HL-60/S4 treated with phorbol 12-myristate 13-acetate at 8.2 ng/mL for 4 days and 3 days (cell line): ENCODE measurements around the gene RMRP.

ENCODE experiments used
- in situ Hi-C: fragments of 300-500 bp; cut with MboI; formaldehyde crosslinking; loops from 2 replicates; pipeline ENCODE4 v1.15.0; 2022; ENCODE audit warnings: low sequenced_read_pairs

RMRP gene

GRCh38 chr9:35657546-35658136 is at the start of gene RMRP:
RMRP (minus strand) TSS chr9:35658019.
- in situ Hi-C loops = no loop called here

GRCh38 chr9:35706951-35707350 is 49.1 kb upstream of the RMRP start:
- in situ Hi-C loops = loop anchor here (25.0 kb wide), 1 partner anchor 645 kb away; the partner anchor contains the start of gene VCP

- in situ Hi-C loops = loop anchor here (25.0 kb wide), 1 partner anchor 644 kb away; the partner anchor contains the start of gene VCP
These were observed 48.1 kb upstream of the RMRP start for GRCh38 chr9:35705836-35706430.

- in situ Hi-C loops = loop anchor here (25.0 kb wide), 1 partner anchor 643 kb away; the partner anchor contains the start of gene VCP
These were observed 47.6 kb upstream of the RMRP start for GRCh38 chr9:35705372-35705771.

- in situ Hi-C loops = loop anchor here (25.0 kb wide), 1 partner anchor 642 kb away; the partner anchor contains the start of gene VCP
These were observed 46.3 kb upstream of the RMRP start for GRCh38 chr9:35703906-35704672.

GRCh38 chr9:35702696-35703095 is 44.9 kb upstream of the RMRP start:
- in situ Hi-C loops = loop anchor here (25.0 kb wide), 1 partner anchor 640 kb away; the partner anchor contains the start of gene VCP

GRCh38 chr9:35700942-35701341 is 43.1 kb upstream of the RMRP start:
- in situ Hi-C loops = loop anchor here (25.0 kb wide), 1 partner anchor 639 kb away; the partner anchor contains the start of gene VCP

- in situ Hi-C loops = loop anchor here (25.0 kb wide), 1 partner anchor 638 kb away; the partner anchor contains the start of gene VCP
These were observed 42.2 kb upstream of the RMRP start for GRCh38 chr9:35700031-35700430.

- in situ Hi-C loops = no loop called here
These were observed 40.4 kb upstream of the RMRP start for GRCh38 chr9:35698231-35698630.

- in situ Hi-C loops = no loop called here
These were observed 39.7 kb upstream of the RMRP start for GRCh38 chr9:35697486-35697885.

GRCh38 chr9:35696520-35697215 is 38.8 kb upstream of the RMRP start:
- in situ Hi-C loops = no loop called here

GRCh38 chr9:35695943-35696401 is 38.2 kb upstream of the RMRP start:
- in situ Hi-C loops = no loop called here

GRCh38 chr9:35691757-35692301 is 34.0 kb upstream of the RMRP start:
- in situ Hi-C loops = no loop called here

GRCh38 chr9:35691334-35691650 is 33.5 kb upstream of the RMRP start:
- in situ Hi-C loops = no loop called here

GRCh38 chr9:35690614-35691333 is 33.0 kb upstream of the RMRP start:
- in situ Hi-C loops = no loop called here

GRCh38 chr9:35690294-35690613 is 32.4 kb upstream of the RMRP start:
- in situ Hi-C loops = no loop called here

GRCh38 chr9:35689542-35690293 is 31.9 kb upstream of the RMRP start, which contains the start of gene TPM2:
TPM2 (minus strand) TSS chr9:35689925; CDS start chr9:35689817, 108 bp downstream.
- in situ Hi-C loops = no loop called here

- in situ Hi-C loops = no loop called here
These were observed 31.0 kb upstream of the RMRP start for GRCh38 chr9:35688558-35689541.
